Adrenal gland (tissue), 19 donors: ENCODE measurements around the gene IQUB. TPM values are rescaled to one million over a fixed set of nuclear protein-coding genes. Genes with fewer than 3 reads are reported as not detected.

Source experiments
- DNase-seq, 7 donors: peaks; one replicate each; pipeline ENCODE4 v3.0.0-alpha.2; 2019 to 2020
- H3K27ac ChIP-seq, 5 donors: fragments of 200-600 bp; sonication (generic) in 4 of 5; 1 replicate in 3 of 5; 2 replicates in 2 of 5; pipeline versions ENCODE4 v1.5.1 to v1.8.0; 2016 to 2020; ENCODE audit warnings: mild to moderate bottlenecking in 1 of 5
- H3K27me3 ChIP-seq: fragments of 200-600 bp; 2 replicates; pipeline ENCODE4 v1.8.0; 2021
- H3K36me3 ChIP-seq, 2 donors: fragments of 200-600 bp; replicated peaks in 1 of 2; 1 replicate in 1 of 2; 2 replicates in 1 of 2; pipeline versions ENCODE4 v1.5.1 to v1.8.0; 2018 to 2022
- H3K4me1 ChIP-seq, 2 donors: fragments of 200-600 bp; replicated peaks in 1 of 2; 1 replicate in 1 of 2; 2 replicates in 1 of 2; pipeline versions ENCODE4 v1.5.1 to v1.8.0; 2018 to 2021
- H3K4me3 ChIP-seq, 4 donors: fragments of 200-600 bp; sonication (generic) in 3 of 4; one replicate each; pipeline ENCODE4 v1.5.1; 2016 to 2018
- H3K9me3 ChIP-seq, 3 donors: fragments of 200-600 bp; sonication (generic) in 1 of 3; replicated peaks in 1 of 3; 1 replicate in 2 of 3; 2 replicates in 1 of 3; pipeline versions ENCODE4 v1.5.1 to v1.8.0; 2016 to 2021
- POLR2A ChIP-seq, 2 donors: fragments of 450-650 bp; IDR thresholded peaks; one replicate each; pipeline ENCODE4 v1.6.1; 2017; ENCODE audit warnings: antibody characterized with exemption in 2 of 2, mild to moderate bottlenecking in 2 of 2, moderate library complexity in 1 of 2
- WGBS, 4 donors: extraction: QIAGEN DNeasy Blood & Tissue Kit in 2 of 4; methylation state at CpG; one replicate each; pipeline versions ENCODE4 v1.1.5 to v1.1.7; 2013 to 2017; 5-methylcytosine and 5-hydroxymethylcytosine counted together
- intact Hi-C, 2 donors: fragments of 100-400 bp; cut with DNase I; formaldehyde crosslinking; loops; one replicate each; pipeline versions ENCODE4 v1.14.1 to v1.15.0; 2022 to 2023
- long read RNA-seq, 10 donors: library from polyadenylated mRNA in 3 of 10; unstranded in 2 of 10; stranded (forward) in 1 of 10; transcript quantifications; one replicate each; pipeline ENCODE4 v2.0.0 and lab custom pipeline, GENCODE V29; 2021 to 2026
- polyA plus RNA-seq, 3 donors: library from polyadenylated mRNA; stranded (reverse); fragments of 200-250 nt in 2 of 3; fragments of 350-450 nt in 1 of 3; fragmentation: Illumina TruSeq in 1 of 3; extraction: RNeasy Lipid Tissue Mini Kit (QIAGEN cat#74804) in 1 of 3; gene quantifications; one replicate each; pipeline ENCODE4 v1.2.3, GENCODE V29; 2013 to 2014
- total RNA-seq, 9 donors: library from RNA; depleted of rRNA in 4 of 9; stranded (reverse); fragments of >200 nt in 4 of 9; fragments of 120-200 nt in 1 of 9; fragmentation: NEBNext Ultra II Directional in 1 of 9; extraction: Animal tissue kit (Norgen Biotek cat#: 25700) in 1 of 9; gene quantifications; one replicate each; pipeline versions ENCODE4 v1.1.0 to v1.2.4, GENCODE V29; 2013 to 2023
- TF ChIP-seq, protein P1 (sequence below), 6 experiments: fragments of 450-650 bp in 4 of 6; fragments of 200-600 bp in 2 of 6; sonication (generic) in 1 of 6; IDR thresholded peaks; 1 replicate in 5 of 6; 2 replicates in 1 of 6; pipeline versions ENCODE4 v1.5.1 to v1.8.0; 2016 to 2021; ENCODE audit warnings: antibody characterized with exemption in 6 of 6, mild to moderate bottlenecking in 2 of 6, moderate library complexity in 1 of 6
- donor health status: healthy with polysubstance abuse.
- donor health status: Bipolar disorder and iron deficiency.
- donor health status: DM: yes; HTN: yes; CAD: no.
- donor health status: DM: no; HTN: no; CAD: no.
- donor health status: DM: no; HTN: no; CAD: no.
- donor health status: DM: yes; HTN: yes; CAD: no.

Gene IQUB
- total RNA-seq (1 to 10 TPM in 8 of 9 donors, under 1 TPM in 1; 0.86 to 3.9 (median 1.9) TPM), polyA plus RNA-seq (under 1 TPM; 0.54 to 0.99 (median 0.64) TPM)
- long read RNA-seq, donor 1 = 0 reads
- long read RNA-seq, donor 2 = 0 reads
- long read RNA-seq, donor 3 = 0 reads
- long read RNA-seq, donor 4, partial matches to known transcripts = 0 of 2 reads
- long read RNA-seq, donor 4, other reads (novel, unspliced or antisense) = 2 of 2 reads
- long read RNA-seq, donor 5, partial matches to known transcripts = 0 of 1 reads
- long read RNA-seq, donor 5, other reads (novel, unspliced or antisense) = 1 of 1 reads
- long read RNA-seq, donor 6, partial matches to known transcripts = 0 of 1 reads
- long read RNA-seq, donor 6, other reads (novel, unspliced or antisense) = 1 of 1 reads
- long read RNA-seq, donor 7 = 0 reads
- long read RNA-seq, donor 8 = 0 reads
- long read RNA-seq, donor 9 = 0 reads
- long read RNA-seq, donor 10 = 0 reads

DNA sequence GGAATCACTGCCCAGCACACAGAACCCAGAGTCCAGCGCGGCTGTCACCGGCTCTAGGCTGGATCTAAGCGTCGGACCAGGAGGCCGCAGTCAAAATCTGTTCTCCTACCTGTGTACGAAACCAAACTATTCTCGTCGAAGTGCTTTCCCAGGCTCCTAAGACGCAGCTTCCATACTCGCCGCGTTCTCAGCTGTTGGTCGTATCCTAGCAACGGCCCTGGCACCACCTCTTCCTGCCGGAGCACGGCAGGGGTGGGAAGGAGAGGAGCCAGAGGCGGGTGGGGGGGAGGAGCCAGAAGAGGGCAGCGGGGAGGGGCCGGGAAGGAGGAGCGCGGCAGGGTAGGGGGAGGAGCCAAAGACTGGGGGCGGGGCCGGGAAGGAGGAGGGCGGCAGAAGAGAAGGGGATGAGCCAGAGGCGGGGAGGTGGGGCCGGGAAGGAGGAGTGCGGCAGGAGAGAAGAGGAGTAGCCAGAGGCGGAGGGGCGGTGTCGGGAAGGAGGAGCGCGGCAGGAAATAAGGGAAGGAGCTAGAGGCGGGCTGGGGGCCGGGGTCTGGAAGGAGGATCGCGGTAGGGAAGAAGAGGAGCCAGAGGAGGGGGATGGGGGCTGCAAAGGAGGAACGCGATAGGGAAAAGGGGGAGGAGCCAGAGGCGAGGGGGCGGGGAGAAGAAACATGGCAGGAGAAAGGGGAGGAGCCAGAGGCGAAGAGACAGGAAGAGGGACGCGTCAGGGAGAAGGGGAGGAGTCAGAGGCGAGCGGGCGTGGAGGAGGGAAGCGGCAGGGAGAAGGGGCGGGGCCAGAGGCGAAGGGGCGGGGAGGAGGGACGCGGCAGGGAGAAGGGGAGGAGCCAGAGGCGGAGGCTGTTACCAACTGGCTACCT is at the start of gene IQUB:
Gene IQUB, minus strand, starts transcription at position 213 of the 878 bp plus-strand sequence. CDS start 22,255 bp downstream, outside the sequence.
- no peaks in the 10 kb centered on the region for H3K36me3 ChIP-seq
- intact Hi-C loops = loop anchor here in 1 of 2 donors (5.0 kb wide), 1 partner anchor 32 kb away; no protein-coding TSS in a partner anchor
- WGBS, 4 donors = 1 to 2% (median 1%) methylated on average over 28 to 54 of the region's 54 CpGs
- peaks cover 11 to 31% of the 10 kb centered on the region in 2 donors for H3K4me1 ChIP-seq
- TF ChIP-seq, protein P1, sequence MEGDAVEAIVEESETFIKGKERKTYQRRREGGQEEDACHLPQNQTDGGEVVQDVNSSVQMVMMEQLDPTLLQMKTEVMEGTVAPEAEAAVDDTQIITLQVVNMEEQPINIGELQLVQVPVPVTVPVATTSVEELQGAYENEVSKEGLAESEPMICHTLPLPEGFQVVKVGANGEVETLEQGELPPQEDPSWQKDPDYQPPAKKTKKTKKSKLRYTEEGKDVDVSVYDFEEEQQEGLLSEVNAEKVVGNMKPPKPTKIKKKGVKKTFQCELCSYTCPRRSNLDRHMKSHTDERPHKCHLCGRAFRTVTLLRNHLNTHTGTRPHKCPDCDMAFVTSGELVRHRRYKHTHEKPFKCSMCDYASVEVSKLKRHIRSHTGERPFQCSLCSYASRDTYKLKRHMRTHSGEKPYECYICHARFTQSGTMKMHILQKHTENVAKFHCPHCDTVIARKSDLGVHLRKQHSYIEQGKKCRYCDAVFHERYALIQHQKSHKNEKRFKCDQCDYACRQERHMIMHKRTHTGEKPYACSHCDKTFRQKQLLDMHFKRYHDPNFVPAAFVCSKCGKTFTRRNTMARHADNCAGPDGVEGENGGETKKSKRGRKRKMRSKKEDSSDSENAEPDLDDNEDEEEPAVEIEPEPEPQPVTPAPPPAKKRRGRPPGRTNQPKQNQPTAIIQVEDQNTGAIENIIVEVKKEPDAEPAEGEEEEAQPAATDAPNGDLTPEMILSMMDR (IDR thresholded peaks at IDR 0.05) = no peak
- peak in 1 of 2 donors; percentile 63 for TF ChIP-seq POLR2A (IDR thresholded peaks at IDR 0.05)
- H3K27ac ChIP-seq = peak within 1 kb of the TSS; percentile 74 to 92 (median 90)
- peak within 1 kb of the TSS in 2 of 4 donors; percentile 46 to 66 for H3K4me3 ChIP-seq
- H3K9me3 ChIP-seq = no peaks in the 10 kb centered on the region
- peak; percentile 99 to 100 (median 99) for DNase-seq
- H3K27me3 ChIP-seq = no peaks in the 10 kb centered on the region

DNA sequence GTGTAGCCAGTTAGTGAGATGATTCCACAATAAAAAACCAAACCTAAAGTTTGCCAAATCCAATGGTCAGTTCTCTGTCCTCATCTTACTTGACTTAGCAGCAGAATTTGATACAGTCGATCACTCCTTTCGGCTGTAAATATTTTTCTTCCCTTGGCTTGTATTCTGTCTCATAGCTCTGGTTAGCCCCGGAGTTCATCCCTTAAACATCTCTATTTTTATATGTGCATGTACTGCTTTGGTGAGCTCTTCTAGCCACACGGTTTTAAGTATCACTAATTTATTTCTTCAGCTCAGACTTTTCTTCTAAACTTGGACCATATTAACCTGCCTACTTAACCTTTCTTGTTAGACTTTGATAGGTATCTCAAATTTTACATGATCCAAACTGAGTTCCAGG is 49.4 kb upstream of the IQUB start:
- 81 to 94% (median 86%) methylated on average over 4 of the region's 4 CpGs for WGBS, 4 donors
- no peak for DNase-seq
- H3K36me3 ChIP-seq = no peaks in the 10 kb centered on the region
- TF ChIP-seq POLR2A (IDR thresholded peaks at IDR 0.05) = no peak
- TF ChIP-seq, protein P1 (IDR thresholded peaks at IDR 0.05) = no peak
- intact Hi-C loops = no loop called here
- H3K4me1 ChIP-seq = no peaks in the 10 kb centered on the region
- no peak overlapping the region for H3K4me3 ChIP-seq
- no peaks in the 10 kb centered on the region for H3K27me3 ChIP-seq
- no peaks in the 10 kb centered on the region for H3K9me3 ChIP-seq
- no peak overlapping the region for H3K27ac ChIP-seq

DNA sequence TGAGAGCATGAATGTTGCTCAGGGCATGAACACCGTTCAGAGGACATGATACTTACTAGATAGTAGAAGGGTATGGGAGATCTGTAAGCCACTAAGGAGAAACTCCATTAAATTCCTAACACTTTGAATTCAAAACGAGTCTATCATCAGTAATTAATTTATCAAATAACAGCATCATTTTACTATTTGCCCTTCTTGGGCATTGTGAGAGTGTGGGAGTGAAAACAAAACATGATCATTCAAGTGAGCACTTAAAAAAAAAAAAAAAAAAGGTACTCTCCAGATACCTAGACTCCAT is 46.7 kb upstream of the IQUB start:
- Histone ChIP-seq H3K4me3 (no peak overlapping the region), H3K9me3 (no peaks in the 10 kb centered on the region), H3K36me3 (no peaks in the 10 kb centered on the region), H3K27me3 (no peaks in the 10 kb centered on the region), H3K27ac (no peak overlapping the region), H3K4me1 (no peaks in the 10 kb centered on the region)
- intact Hi-C loops = no loop called here
- WGBS, 4 donors = 15 to 21% (median 16%) methylated on average over 2 of the region's 2 CpGs
- no peak for DNase-seq
- TF ChIP-seq, protein P1 (IDR thresholded peaks at IDR 0.05) = peak in 1 of 6 experiments; percentile 2
- no peak for TF ChIP-seq POLR2A (IDR thresholded peaks at IDR 0.05)
